CD4-positive, alpha-beta T cell treated with Interleukin-17A for 1 hour (primary cell): ENCODE measurements around the gene EEPD1.

ENCODE experiments used
- DNase-seq: peaks from one replicate; pipeline ENCODE4 v3.0.0-alpha.2; 2020

Gene EEPD1

DNA sequence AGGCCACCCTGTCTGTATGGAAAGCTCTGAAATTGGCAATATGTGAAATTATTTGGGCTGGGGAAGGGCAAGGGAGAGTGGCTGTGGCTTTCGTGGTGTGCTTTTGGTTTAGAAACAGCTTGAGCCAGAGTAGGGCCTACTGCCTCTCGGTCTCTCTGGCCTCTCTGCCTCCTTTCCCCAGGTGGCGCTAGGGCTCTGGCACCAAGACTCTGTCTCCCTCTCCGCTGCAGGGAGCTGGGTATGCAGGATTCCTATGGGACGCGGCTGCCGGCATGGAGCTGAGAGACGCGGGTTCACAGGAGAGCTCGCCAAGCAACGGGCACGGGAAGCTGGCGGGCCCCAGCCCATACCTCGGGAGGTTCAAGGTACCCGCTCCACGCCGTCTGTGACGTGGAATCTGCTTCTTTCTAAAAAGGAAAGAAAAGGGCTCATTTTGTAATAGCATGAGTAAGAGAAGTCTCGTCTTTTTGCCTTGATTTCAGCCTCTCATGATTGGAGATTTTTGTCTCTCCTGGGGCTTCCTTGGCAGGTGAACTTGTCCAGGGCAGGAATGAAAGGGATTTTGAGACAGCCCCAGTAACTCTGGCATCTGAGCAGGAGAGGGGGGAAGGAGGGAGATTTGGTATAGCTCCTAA, 131.5 kb downstream of the EEPD1 start:
- DNase-seq: no peak

DNA sequence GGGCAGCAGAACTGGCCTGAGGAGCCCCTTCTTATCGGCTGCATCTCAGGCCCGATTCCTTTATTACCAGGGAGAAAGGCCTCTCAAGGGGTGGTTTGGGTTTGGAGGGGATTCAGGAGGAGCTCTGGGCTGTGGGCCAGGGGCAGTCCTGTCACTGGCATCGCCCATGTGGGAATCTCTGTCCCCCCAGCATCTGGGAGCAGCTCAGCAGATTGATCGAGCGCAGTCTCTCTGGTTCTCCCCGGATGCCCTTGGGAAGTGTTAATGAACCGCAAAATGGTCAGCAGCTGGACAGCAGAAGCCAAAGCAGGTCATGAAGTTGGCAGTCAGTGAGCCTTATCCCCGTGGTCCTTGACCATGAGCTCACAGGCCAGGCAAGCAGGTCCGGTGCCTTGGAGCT, 132.2 kb downstream of the EEPD1 start:
- DNase-seq: no peak

DNA sequence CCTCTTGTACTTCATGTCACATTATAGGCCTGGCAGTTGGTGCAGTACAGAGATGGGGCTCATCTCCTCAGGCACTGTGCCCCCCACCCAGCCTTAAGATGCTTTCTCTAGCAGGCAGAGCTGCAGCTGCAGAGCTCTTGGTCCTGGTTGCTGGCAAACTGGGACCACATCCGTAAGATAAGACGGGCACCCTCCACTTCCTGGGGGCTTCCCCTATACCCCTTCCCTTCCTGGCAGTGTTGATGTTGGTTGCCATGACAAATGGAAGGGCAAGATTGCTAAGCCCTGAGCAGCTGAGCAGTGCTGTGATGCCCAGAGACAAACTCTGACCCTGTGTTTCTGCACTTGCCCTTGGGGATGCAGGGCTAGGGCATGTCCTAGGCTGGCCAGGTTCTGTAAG, 133.2 kb downstream of the EEPD1 start:
- peak; percentile 85 for DNase-seq

- no peak for DNase-seq
These were observed 133.6 kb downstream of the EEPD1 start for GRCh38 chr7:36286688-36287087.

- DNase-seq: peak; percentile 54
These were observed 134.6 kb downstream of the EEPD1 start for GRCh38 chr7:36287371-36288241.

DNA sequence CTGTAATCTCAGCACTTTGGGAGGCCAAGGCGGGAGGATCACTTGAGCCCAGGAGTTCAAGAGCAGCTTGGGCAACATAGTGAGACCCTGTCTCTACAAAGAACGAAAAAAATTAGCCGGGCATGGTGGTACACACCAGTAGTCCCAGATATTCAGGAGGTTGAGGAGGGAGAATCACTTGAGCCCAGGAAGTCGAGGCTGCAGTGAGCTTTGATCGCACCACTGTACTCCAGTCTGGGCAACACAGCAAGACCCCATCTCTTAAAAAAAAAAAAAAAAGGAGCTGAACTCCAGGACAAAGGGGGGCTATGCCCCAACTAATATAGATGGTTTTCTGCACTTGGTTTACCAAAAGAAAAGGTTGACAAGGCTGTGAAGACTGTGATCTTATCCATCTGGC, 135.4 kb downstream of the EEPD1 start:
- no peak for DNase-seq

GRCh38 chr7:36289833-36290661, 137.0 kb downstream of the EEPD1 start:
- DNase-seq: no peak

DNA sequence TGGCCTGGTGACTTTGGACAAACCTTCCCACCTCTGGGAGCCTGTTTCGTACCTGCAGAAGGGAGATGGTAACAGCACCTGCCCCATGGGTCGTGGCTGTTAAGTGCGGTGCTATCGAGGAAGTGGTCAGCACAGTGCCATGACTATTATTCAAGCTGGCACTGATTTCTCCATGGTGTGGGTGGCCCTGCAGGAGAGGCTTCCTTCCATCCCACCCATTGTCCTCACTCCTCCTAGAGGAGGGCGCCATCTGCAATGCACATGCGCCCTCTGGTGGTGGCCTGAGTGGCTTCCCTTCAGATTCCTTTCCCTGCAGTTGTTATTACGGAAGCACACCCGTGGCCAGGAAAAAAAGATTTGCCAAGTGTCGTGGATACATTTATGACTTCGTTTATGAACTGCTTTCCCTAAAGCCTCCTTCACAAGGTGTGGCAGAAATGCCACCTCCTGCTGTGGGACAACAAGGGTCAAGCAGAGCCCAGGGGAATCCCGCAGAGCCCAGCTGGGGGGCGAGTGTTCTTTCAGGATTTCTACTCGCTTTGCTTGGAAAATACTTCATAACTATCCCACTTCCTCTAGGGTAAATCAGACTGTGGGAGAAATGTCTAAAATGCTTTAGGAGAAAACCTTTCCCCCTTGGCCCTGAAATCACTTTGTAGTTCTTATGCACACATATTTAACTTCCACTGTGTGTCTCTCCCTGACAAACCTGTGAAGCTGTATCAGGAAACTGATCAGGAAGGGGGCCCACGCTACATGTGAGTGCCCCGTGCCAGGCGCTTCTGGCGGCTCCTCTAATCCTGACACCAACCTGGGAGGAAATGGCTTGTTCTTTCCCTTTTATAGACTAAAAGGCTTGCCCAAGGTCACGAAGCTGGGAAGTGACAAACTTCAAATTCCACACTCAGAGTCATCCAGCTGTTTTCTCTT, 138.6 kb downstream of the EEPD1 start:
- DNase-seq: peak; percentile 73

DNA sequence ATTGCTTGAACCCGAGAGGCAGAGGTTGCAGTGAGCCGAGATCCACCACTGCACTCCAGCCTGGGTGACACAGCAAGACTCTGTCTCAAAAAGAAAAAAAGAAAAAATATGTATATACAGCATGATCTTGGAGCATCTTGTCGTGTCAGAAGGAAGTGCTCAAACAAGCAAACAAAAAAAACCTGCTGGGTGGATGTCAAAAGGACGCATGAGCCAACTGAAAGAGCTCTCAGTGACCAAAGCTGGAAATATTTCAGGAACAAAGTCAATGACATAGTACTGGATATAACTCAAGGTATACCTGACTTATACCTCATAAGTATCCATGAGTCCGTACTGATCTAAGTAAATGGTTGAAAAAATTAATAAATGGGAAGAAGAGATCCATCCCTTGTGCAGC, 142.0 kb downstream of the EEPD1 start:
- no peak for DNase-seq

DNA sequence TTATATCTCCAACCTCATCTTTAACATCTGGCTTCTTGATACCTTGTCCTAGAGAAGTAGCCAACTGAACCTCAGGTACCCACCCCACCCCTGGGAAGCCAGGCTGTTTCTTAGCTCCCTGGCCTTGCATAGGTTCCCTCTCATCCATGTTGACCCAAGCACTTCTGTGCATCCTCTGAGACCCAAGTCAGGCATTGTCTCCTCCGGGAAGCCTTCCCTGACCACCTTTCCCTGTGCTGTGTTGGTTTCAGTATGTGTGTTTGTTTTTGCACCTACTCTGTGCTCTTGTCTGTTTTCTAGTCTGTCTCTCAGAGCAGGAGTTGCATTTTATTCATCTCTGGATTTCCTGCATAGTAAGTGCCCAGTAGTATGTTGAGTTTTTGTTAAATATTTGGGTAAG, 143.2 kb downstream of the EEPD1 start:
- DNase-seq: no peak

GRCh38 chr7:36297364-36298009, 144.4 kb downstream of the EEPD1 start:
- DNase-seq: no peak

- no peak for DNase-seq
These were observed 145.1 kb downstream of the EEPD1 start for GRCh38 chr7:36298106-36298505.

DNA sequence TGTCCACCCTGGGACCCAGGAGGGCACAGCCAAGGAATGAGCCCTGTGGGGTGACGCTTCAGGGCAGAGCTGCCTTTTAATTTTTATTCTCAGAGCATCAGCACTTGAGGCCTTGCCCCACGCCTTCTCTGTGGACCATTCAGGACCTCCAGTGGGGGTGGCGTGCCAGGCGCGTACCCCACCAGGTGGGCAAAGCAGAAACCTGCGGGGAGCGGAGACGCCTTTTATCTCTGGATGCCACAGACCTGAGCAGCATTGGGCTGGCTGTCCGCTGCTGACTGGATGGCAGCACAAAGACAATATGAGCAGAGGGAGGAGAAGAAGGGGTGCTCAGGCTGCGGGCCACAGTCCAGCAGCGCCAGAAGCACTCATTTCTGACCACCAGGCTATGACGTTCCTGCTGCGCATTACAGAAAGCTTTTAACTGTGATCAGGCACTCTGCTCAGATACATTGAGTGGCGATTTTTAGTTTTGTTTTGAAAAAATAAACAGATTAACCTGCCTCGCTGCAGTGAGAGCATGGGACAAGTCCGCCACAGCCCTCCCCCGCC, 146.2 kb downstream of the EEPD1 start:
- DNase-seq: no peak

GRCh38 chr7:36299823-36300341, 146.8 kb downstream of the EEPD1 start:
- no peak for DNase-seq

DNA sequence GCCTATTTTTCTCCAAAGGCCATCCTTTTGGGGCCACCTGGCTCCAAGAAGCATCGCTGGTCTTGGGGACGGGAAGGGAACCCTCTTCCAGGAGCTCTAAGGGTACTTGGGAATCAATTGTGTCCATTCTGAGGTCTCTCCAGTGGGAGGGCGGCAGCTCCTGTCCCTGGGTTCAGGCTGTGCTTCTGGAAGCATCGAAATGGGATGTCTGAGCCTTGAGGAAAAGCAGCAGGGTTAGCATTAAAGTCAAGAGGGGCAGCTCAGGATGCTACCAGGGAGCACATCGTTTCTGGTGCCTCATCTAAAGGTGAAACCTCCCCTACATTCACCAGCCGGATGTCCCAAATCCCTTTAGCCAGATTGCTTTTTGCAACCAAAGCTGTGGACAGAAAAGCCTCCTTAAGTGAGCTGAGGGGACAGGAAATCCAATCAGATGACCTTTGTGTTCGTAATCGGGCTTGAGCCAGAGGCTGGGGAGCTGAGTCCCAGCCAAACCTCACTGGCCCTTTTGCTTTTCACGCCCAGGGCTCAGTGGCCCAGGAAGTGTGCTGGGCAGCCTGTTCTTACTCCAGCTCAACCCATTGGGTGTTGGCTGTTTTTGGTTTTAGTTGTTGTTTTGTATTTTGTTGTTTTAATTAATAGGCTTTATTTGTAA, 147.8 kb downstream of the EEPD1 start:
- DNase-seq: no peak

DNA sequence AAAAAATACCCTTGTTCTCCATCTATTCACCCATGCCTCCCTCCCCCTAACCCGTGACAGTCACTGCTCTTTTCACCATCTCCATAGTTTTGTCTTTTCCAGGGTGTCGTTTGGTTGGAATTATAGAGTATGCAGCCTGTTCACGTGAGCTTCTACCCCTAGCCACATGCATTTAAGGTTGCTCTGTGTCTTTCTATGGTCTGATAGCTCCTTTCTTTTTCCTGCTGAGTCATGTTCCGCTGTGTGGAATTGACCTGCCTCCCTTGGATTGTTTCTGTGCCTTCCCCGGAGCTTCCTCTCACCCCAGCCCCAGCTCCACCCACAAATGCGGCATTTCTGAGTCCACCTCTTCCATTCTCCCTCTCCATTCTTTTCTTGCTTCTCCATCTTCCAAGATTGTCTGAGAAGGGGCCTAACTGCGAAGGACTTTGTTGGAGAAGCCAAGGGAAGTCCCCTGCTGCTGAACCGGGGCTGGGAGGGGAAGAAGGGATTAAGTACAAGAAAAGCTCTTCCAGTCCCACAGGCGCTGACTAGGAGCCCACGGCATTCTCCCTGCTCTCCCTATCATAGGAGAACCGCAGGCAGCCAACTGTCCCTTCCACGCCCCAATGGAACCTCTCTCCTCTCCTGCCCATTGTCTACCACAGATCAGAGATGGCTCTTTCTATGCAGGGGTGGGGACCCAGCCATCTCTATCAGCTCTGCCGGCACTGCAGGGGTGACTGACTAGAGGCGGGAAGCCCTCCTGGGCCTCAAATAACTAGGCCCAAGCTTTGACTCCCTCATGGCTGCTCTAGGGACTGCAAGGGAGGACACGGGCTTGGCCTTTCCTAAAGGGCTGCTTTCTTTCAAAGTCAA, 149.1 kb downstream of the EEPD1 start:
- DNase-seq: no peak

GRCh38 chr7:36303202-36304098, 150.4 kb downstream of the EEPD1 start:
- no peak for DNase-seq

- no peak for DNase-seq
These were observed 151.0 kb downstream of the EEPD1 start for GRCh38 chr7:36304099-36304425.

- no peak for DNase-seq
These were observed 152.2 kb downstream of the EEPD1 start for GRCh38 chr7:36305226-36305625.
